Neural cell (in vitro differentiated cells): ENCODE data around the gene ADGRF5. TPM values are rescaled to one million over a fixed set of nuclear protein-coding genes. Genes with fewer than 3 reads are reported as not detected.

Experiments
- H2AFZ ChIP-seq: fragments of 200-600, 300-800 bp; sonication (generic), shearing (Covaris generic); 2 replicates; pipeline ENCODE4 v1.6.0; 2014; ENCODE audit warnings: low read depth, mild to moderate bottlenecking, antibody characterized with exemption, low read length, moderate library complexity
- H3F3A ChIP-seq: fragments of 200-600 bp; shearing (Covaris generic); 2 replicates; pipeline ENCODE4 v1.6.1; 2016; ENCODE audit warnings: mild to moderate bottlenecking, moderate library complexity, mixed read lengths, antibody characterized with exemption, low read length; ENCODE audit not compliant: insufficient read depth, poor library complexity, severe bottlenecking
- H3K27ac ChIP-seq: fragments of 200-600, 300-800 bp; sonication (generic), shearing (Covaris generic); 2 replicates; pipeline ENCODE4 v1.5.1; 2014; ENCODE audit warnings: mild to moderate bottlenecking, low read length, moderate library complexity
- H3K27me3 ChIP-seq: fragments of 300-800, 200-600 bp; sonication (generic), shearing (Covaris generic); 2 replicates; pipeline ENCODE4 v1.6.0; 2014; ENCODE audit warnings: mild to moderate bottlenecking, low read depth, low read length, moderate library complexity; ENCODE audit not compliant: insufficient read depth
- H3K36me3 ChIP-seq: fragments of 300-800, 200-600 bp; sonication (generic), shearing (Covaris generic); 2 replicates; pipeline ENCODE4 v1.5.1; 2014; ENCODE audit warnings: mild to moderate bottlenecking, antibody characterized with exemption, low read length, moderate library complexity; ENCODE audit not compliant: insufficient read depth
- H3K4me2 ChIP-seq: fragments of 300-800, 200-600 bp; sonication (generic), shearing (Covaris generic); 2 replicates; pipeline ENCODE4 v1.6.0; 2014; ENCODE audit warnings: mild to moderate bottlenecking, low read length
- H3K4me3 ChIP-seq: fragments of 300-800, 200-600 bp; sonication (generic), shearing (Covaris generic); 2 replicates; pipeline ENCODE4 v1.5.1; 2014; ENCODE audit warnings: mild to moderate bottlenecking, low read length, moderate library complexity
- H3K79me2 ChIP-seq: fragments of 200-600 bp; shearing (Covaris generic); replicated peaks from 2 replicates; pipeline ENCODE4 v1.6.0; 2014; ENCODE audit warnings: mild to moderate bottlenecking, low read length, moderate library complexity; ENCODE audit not compliant: insufficient read depth
- H3K9ac ChIP-seq: fragments of 300-800, 200-600 bp; sonication (generic), shearing (Covaris generic); 2 replicates; pipeline ENCODE4 v1.6.1; 2016; ENCODE audit warnings: mild to moderate bottlenecking, low read length, mixed read lengths
- H3K9me2 ChIP-seq: fragments of 200-600 bp; shearing (Covaris generic); 2 replicates; pipeline ENCODE4 v1.6.1; 2016; ENCODE audit warnings: mild to moderate bottlenecking, low read length, mixed read lengths; ENCODE audit not compliant: insufficient read depth
- H3K9me3 ChIP-seq: fragments of 200-600, 300-800 bp; sonication (generic), shearing (Covaris generic); 2 replicates; pipeline ENCODE4 v1.6.1; 2016; ENCODE audit warnings: mild to moderate bottlenecking, mixed run types, low read length, moderate library complexity, mixed read lengths
- H4K20me1 ChIP-seq: fragments of 200-600 bp; shearing (Covaris generic); 2 replicates; pipeline ENCODE4 v1.6.1; 2016; ENCODE audit warnings: mild to moderate bottlenecking, mixed run types; ENCODE audit not compliant: insufficient read depth
- CTCF ChIP-seq: fragments of 450-650 bp; IDR thresholded peaks from 2 replicates; pipeline ENCODE4 v1.5.1; 2014; ENCODE audit warnings: antibody characterized with exemption, mild to moderate bottlenecking, moderate library complexity; ENCODE audit not compliant: poor library complexity, severe bottlenecking
- EP300 ChIP-seq: fragments of 450-650 bp; conservative IDR thresholded peaks from 2 replicates; pipeline ENCODE4 v1.6.1; 2014; ENCODE audit warnings: antibody characterized with exemption, mild to moderate bottlenecking, moderate library complexity; ENCODE audit not compliant: poor library complexity, severe bottlenecking
- EZH2 ChIP-seq: fragments of 200-600, 300-800 bp; shearing (Covaris generic), sonication (generic); IDR thresholded peaks from 2 replicates; pipeline ENCODE4 v1.6.1; 2014; ENCODE audit warnings: antibody characterized with exemption, low read length, borderline replicate concordance, mild to moderate bottlenecking; ENCODE audit not compliant: insufficient read depth, poor library complexity, severe bottlenecking
- MXI1 ChIP-seq: fragments of 450-650 bp; conservative IDR thresholded peaks from 2 replicates; pipeline ENCODE4 v1.6.1; 2014; ENCODE audit warnings: antibody characterized with exemption, mild to moderate bottlenecking; ENCODE audit not compliant: poor library complexity, severe bottlenecking
- POLR2AphosphoS5 ChIP-seq: IDR thresholded peaks from 2 replicates; pipeline ENCODE4 v1.6.1; 2012
- RAD21 ChIP-seq: fragments of 450-650 bp; conservative IDR thresholded peaks from 2 replicates; pipeline ENCODE4 v1.6.1; 2014; ENCODE audit warnings: antibody characterized with exemption, mild to moderate bottlenecking, moderate library complexity
- REST ChIP-seq: IDR thresholded peaks from 2 replicates; pipeline ENCODE4 v1.6.1; 2012; ENCODE audit warnings: borderline replicate concordance
- SMC3 ChIP-seq: fragments of 450-650 bp; conservative IDR thresholded peaks from 2 replicates; pipeline ENCODE4 v1.6.1; 2014; ENCODE audit warnings: antibody characterized with exemption, mild to moderate bottlenecking, moderate library complexity; ENCODE audit not compliant: poor library complexity
- TAF1 ChIP-seq: IDR thresholded peaks from 2 replicates; pipeline ENCODE4 v1.6.1; 2012; ENCODE audit warnings: low read depth
- polyA plus RNA-seq: library from polyadenylated mRNA; depleted of rRNA; stranded (reverse); fragments of >200 nt; gene quantifications from 2 replicates; pipeline ENCODE4 v1.2.3, GENCODE V29; 2014

Gene ADGRF5
- polyA plus RNA-seq, 1 donor from 2014 or later = not detected

- no peak overlapping the region for H3K9ac ChIP-seq
- H3F3A ChIP-seq = no peaks in the 10 kb centered on the region
- H2AFZ ChIP-seq = no peak overlapping the region
- no peak for TF ChIP-seq EP300
- TF ChIP-seq RAD21 = no peak
- TF ChIP-seq SMC3 = no peak
- TF ChIP-seq CTCF = no peak
- no peak for TF ChIP-seq REST
- no peak for TF ChIP-seq POLR2AphosphoS5
- TF ChIP-seq MXI1 = no peak
- no peak for TF ChIP-seq EZH2
- no peak for TF ChIP-seq TAF1
- no peaks in the 10 kb centered on the region for H4K20me1 ChIP-seq
- no peaks in the 10 kb centered on the region for H3K36me3 ChIP-seq
- no peak overlapping the region for H3K4me3 ChIP-seq
- no peaks in the 10 kb centered on the region for H3K9me2 ChIP-seq
- no peaks in the 10 kb centered on the region for H3K9me3 ChIP-seq
- no peaks in the 10 kb centered on the region for H3K79me2 ChIP-seq
- no peak overlapping the region for H3K27ac ChIP-seq
- no peaks in the 10 kb centered on the region for H3K27me3 ChIP-seq
- no peak overlapping the region for H3K4me2 ChIP-seq
Observed at GRCh38 chr6:46931416-46931815, 9.7 kb upstream of the ADGRF5 start.

- no peak for TF ChIP-seq RAD21
- TF ChIP-seq CTCF = no peak
- TF ChIP-seq REST = no peak
- no peak for TF ChIP-seq EP300
- no peak for TF ChIP-seq EZH2
- TF ChIP-seq POLR2AphosphoS5 = no peak
- TF ChIP-seq SMC3 = no peak
- Histone ChIP-seq H3F3A (no peaks in the 10 kb centered on the region), H3K79me2 (no peaks in the 10 kb centered on the region), H2AFZ (no peak overlapping the region), H3K27ac (no peak overlapping the region), H3K9me2 (no peaks in the 10 kb centered on the region), H3K36me3 (no peaks in the 10 kb centered on the region), H3K27me3 (no peaks in the 10 kb centered on the region), H3K9me3 (no peaks in the 10 kb centered on the region), H3K4me2 (no peak overlapping the region), H3K9ac (no peak overlapping the region), H3K4me3 (no peak overlapping the region), H4K20me1 (no peaks in the 10 kb centered on the region)
Observed at GRCh38 chr6:46930331-46930730, 8.6 kb upstream of the ADGRF5 start.
